Kidney capillary endothelial cell (primary cell): ENCODE measurements around the gene TIGD4.
"Not testable (repeated sequence)": the region's sequence is repeated elsewhere in the genome, so short reads cannot be mapped to it uniquely, and the experiment has no call there.

Experiments
- DNase-seq: peaks from one replicate; pipeline ENCODE4 v3.0.0-alpha.2; 2018; ENCODE audit warnings: low spot score

The TIGD4 gene

DNA sequence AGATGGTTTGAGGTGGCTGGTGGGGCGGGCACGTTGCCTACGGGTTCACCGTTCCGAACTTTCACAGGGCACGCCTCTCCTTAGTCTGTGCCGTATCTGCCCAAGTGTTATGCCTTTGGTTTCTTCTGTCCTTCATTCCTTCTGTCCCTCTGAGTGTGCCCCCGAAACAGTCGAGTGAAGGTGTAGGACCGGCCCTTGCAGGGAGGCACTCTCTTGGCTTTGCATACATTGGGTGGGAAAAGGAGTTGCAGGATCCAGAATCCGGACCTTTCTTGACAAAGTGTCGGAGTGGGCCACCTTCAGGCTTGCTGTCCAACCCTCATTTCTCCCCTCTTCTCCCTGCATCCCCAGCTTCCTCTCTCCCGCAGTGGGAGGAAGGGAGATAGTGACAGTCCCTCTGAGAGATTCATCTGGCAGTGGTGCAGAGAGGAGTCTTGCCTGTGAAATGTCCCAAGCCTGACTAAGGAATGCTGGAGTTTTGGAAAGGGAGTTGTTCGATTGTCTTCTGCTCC lies 793 bp upstream of the TIGD4 start:
- DNase-seq = peak; percentile 32

DNA sequence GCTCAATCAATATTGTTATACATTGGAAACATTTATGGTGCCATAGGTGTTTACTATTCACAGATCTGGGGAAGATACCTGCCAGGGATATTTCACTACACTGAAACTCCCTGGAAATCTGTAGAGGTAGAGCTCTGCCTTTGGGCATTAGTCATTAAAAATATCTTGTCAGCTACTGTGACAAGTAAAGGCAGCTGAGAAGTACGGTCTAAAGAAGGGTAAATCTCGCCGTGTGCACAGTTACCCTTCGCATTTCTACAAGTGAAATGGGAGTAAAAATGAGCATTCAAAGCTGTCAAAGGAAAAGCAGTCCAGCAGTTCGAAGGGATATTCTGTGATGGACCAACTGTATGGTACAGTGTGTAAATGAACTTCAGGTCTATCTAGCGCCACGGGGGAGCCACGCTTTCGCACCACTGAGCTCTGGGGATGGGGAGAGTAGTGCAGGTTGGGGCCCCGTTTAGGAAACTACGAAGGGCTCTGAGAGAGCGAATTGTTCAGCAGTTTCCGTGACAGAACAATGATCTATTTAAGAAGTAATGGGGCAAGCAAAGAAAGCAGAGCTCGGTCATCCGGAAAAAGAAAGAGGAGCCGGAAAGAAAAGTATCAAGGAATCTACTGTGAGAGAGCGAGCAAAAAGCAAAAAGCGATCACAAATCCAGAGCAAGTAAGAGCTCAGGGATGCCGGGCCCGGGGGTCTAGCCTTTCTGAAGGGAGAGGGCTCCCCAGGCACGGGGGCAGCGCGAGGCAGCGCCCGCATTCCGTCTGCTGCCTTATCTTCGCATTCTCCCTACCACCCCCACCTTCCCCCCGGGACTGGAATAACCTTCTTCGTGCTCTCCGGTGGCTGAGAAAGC lies 646 bp downstream of the TIGD4 start:
- peak; percentile 21 for DNase-seq

DNA sequence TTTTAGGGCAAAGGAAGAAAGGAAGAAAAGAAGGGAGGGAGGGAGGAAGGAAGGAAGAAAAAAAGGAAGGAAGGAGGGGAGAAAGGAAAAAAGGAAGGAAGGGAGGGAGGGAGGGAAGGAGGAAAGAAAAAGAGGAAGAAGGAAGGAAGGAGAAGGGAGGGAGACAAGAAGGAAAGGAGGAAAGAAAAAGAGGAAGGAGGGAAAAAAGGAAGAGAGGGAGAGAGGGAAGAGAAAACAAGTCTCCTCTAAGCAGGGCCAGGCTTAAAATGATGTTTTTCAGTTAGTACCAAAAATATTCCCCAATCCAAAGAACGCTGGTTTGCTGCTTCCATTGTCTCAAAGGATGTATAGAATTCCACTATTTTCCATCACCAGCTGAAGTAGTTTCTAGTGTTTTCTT lies 2.0 kb downstream of the TIGD4 start:
- no peak for DNase-seq

GRCh38 chr4:152776352-152776751 lies 3.2 kb downstream of the TIGD4 start:
- peak; percentile 10 for DNase-seq

GRCh38 chr4:152773953-152774352 lies 5.6 kb downstream of the TIGD4 start:
- DNase-seq = no peak

- no peak for DNase-seq
These were observed 6.2 kb downstream of the TIGD4 start for GRCh38 chr4:152773339-152773738.

DNA sequence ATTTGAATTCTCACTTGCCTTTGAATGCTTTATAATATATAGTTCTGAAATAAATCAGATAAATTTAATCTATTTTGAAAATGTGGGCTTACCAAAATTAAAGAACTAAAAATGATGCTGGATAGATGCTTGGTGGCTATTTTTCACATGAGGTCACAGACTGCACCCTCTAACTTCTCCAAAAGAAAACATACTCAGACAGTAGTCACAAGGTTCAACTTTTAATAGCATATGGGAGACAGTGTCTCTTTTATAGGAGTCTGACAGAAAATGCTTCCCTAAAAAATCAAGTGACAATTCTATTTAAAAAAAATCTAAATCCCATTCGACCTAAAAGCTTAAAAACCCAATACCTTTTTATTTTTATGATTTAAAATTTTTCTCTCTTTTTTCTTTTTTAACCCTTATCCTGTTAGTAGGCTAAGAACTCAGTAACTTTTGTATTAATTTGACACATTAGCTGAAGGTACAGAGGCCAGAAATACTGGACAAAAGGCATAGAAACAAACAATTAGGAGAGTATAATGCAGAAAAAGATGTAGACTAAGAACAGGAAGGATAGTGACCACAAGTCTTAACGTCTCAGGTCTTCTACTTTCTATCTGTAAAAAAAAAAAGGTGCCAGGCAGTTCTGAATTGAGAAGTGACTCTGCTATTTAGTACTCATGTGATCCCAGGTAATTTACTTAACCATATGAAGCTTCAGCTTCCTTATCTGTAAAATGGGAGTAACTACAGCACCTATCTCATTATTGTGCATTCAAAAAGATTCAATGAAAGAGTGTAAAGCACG lies 7.6 kb downstream of the TIGD4 start:
- no peak for DNase-seq

GRCh38 chr4:152765069-152765737 lies 14.3 kb downstream of the TIGD4 start:
- not testable (repeated sequence) for DNase-seq

DNA sequence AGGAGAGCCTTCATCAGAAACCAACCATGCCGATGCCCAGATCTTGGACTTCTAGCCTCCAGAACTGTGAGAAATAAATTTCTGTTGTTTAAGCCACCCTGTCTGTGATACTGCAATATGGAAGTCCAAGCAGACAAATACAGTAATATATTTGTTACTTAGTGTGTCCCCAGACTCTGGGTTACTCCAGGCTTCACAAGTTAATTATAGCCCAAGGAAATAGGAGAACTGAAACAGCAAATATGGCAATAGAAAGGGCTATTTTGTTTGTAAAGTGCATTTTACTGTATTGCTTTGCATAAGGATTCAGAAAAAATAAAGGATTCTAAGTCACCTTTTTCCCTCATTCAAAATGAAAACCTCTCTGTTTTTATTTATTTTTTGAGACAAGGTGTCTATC lies 15.7 kb downstream of the TIGD4 start:
- DNase-seq = no peak

DNA sequence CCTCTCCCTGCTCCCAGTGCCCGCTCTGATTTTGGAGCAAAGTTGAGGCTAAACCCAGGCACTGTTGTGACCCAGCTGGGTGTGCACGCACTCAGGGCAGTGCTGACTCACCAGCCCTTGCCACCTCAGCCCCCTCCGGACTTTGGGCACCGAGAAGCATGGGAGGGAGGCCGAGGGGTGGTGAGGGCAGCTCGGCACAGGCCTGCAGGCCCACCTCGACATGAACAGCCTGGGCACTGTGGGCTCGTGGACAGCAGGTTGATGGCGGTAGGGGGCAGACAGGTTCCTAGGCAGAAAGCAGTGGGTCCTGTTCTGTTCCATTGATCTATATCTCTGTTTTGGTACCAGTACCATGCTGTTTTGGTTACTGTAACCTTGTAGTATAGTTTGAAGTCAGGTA lies 30.9 kb downstream of the TIGD4 start:
- DNase-seq = no peak

- DNase-seq = no peak
These were observed 32.1 kb downstream of the TIGD4 start for GRCh38 chr4:152747444-152747843.

GRCh38 chr4:152738827-152739226 lies 40.7 kb downstream of the TIGD4 start:
- no peak for DNase-seq

DNA sequence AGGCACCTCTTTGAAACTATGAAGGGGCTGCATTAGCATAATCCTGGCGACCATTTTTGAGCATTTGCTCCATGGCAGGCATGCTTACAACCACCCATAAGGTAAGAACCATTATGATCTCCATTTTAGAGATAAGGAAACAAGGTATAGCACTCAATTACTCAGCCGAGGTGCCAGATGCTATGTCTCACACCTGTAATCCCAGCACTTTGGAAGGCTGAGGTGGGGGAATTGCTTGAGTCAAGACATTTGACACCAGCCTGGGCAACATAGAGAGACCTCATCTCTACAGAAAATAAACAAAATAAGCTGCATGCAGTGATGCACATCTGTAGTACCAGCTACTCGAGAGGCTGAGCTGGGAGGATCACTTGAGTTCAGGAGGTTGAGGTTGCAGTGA lies 43.6 kb downstream of the TIGD4 start:
- no peak for DNase-seq

DNA sequence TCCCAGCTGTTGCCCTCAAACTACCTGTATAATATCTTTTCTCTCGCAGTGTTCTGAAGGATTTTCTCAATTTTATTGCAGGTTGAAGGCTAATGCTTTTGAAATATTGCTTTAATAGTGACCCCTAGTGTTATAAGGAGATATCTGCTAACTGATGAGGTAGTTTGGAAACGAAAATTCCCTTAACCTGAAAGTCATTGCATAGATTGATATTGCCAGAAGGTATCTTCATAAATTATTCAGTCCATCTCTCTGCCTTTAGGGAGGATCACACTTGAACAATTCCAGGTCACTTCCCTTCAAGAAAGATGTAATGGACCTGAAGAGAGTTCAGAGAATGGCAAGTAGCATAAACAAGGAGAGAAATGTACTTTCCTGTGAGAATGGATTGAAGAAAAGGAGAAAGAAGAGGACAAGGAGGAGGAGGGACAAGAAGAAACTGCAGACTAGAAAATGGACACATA lies 44.1 kb downstream of the TIGD4 start:
- DNase-seq = peak; percentile 33

DNA sequence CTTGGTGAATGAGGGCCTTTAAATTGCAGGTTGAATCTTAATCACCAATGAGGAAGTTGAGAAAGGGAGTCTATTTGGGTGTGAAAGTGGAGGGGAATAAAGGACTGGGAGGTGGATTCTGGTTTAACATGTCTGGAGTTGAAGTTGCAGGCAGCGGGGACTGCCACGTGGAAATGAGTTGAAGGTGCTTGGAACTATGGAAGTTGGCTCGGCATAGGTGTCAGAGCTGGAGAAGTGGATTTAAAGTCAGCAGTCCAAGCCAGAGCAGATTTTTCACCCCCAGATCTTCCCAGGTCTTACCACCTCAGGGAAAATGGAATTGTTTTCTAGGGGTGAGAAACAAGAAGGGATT lies 44.9 kb downstream of the TIGD4 start:
- DNase-seq = no peak

GRCh38 chr4:152734015-152734698 lies 45.4 kb downstream of the TIGD4 start:
- DNase-seq = no peak

DNA sequence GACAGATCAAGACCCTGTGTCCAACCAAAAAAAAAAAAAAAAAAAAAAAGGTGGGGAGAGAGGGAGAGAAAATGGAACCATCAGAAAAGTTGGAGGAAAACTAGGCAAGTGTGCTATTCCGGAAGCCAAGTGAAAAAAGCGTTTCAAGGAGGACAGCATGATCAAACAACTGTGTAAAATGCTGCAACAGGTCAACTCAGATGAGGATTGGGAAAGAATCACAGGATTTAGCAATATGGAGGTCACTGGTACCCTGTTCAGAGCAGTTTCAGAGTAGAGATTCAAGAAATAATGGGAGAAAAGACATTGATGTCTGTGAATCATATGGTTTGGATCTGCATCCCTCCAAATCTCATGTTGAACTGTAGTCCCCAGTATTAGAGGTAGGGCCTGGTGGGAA lies 47.5 kb downstream of the TIGD4 start:
- no peak for DNase-seq

DNA sequence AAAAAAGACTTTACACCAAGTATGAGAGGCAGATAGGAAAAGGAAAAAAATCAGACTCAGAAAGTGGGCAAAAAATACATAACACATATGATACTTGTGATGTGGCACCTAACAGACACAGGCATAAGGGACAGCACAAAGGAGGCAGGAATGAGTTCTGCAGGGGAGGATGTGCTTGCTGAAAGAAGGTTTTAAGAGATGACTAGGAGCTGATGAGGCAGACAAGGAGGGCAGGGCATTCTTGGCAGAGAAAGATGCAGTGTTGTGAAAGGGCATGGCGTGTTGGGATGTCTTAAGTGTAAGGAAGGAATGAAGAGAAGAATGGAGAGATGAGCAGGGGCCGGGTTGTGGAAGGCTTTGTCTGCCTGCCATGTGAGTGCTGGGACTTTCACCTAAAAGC lies 50.1 kb downstream of the TIGD4 start:
- no peak for DNase-seq

DNA sequence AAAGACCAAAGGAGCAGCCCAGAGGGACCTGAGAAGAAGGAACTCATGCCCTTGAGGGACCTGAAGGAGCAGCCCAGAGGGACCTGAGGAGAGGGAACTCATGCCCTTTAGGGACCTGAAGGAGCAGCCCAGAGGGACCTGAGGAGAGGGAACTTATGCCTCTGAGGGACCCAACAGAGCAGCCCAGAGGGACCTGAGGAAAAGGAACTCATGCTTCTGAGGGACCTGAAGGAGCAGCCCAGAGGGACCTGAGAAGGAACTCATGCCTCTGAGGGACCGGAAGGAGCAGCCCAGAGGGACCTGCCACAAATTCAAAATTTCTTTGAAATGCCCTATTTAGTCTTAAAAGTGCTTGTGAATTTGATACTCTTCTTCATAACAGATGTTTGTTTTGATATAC lies 51.2 kb downstream of the TIGD4 start:
- DNase-seq = no peak

GRCh38 chr4:152727784-152728183 lies 51.7 kb downstream of the TIGD4 start:
- DNase-seq = no peak

DNA sequence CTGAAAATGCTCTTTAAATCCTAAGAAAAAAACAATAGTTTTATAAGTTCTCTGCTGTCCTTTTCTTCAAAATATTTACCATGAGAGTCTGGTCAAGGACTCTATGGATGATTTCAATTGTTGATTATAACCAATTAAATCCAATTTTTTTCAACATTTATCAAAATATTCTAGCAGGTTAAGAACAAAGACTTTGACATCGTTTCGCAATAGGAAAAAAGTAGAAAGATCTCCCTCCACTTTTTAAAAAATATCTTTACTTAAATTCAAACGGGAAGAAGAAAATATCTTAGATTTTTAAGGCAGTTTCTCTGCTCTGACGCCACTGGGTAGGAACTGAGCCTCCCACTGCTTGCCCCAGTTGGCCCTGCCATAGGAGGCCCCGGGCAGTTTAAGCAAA lies 55.0 kb downstream of the TIGD4 start:
- DNase-seq = no peak

DNA sequence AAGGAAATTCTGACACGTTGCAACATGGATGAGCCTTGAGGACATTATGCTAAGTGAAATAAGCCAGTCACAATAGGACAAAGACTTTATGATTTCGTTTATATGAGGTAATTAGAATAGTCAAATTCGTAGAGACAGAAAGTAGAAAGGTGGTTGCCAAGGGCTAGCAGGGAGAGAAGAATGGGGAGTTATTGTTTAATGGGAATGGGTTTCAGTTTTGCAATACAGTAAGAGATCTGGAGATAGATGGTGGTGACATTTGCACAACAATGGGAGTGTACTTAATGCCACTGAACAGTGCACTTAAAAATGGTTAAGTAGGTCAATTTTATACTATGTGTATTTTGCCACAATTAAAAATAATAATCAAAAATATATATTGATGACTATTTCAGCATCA lies 56.3 kb downstream of the TIGD4 start:
- DNase-seq = no peak
